ENCODE measurements around the gene CPLX4. TPM values are rescaled to one million over a fixed set of nuclear protein-coding genes. Genes with fewer than 3 reads are reported as not detected.
"Not testable (repeated sequence)": the region's sequence is repeated elsewhere in the genome, so short reads cannot be mapped to it uniquely, and the experiment has no call there.

CPLX4 gene
- total RNA-seq, 1 donor from 2014 or later, result not detected

DNA sequence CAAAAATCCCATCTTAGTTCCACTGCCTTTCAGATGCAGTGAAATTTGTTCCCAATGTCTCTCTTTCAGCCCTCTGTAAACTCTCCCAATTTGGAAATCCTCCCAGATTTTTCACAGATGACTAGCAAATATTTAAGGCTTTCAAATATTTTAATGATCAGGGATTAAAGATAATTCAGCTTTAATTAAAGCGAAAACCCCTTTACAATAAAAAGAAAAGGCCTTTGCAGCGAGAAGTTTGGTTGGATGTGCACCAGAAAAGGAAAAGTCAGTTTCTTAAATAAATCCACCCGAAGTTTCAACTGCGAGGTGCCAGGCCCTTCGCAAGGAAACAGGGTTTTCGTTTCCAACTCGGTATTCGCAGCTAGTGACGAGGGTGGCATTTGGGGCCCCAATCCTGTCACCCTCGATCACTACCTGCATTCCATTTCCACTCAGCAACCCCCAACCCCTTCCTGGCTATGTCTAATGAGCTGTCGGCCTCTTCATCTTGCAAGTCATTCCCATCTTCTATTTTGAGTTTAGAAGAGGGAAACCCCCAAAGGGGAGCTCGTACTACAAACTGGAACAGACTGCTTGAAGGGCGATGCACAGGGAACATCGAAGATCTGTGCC is 46.7 kb downstream of the CPLX4 start:
- intact Hi-C loops (cut with micrococcal nuclease), result loop anchor here (2.0 kb wide), 1 partner anchor 87 kb away; the partner anchor contains the start of gene LMAN1

DNA sequence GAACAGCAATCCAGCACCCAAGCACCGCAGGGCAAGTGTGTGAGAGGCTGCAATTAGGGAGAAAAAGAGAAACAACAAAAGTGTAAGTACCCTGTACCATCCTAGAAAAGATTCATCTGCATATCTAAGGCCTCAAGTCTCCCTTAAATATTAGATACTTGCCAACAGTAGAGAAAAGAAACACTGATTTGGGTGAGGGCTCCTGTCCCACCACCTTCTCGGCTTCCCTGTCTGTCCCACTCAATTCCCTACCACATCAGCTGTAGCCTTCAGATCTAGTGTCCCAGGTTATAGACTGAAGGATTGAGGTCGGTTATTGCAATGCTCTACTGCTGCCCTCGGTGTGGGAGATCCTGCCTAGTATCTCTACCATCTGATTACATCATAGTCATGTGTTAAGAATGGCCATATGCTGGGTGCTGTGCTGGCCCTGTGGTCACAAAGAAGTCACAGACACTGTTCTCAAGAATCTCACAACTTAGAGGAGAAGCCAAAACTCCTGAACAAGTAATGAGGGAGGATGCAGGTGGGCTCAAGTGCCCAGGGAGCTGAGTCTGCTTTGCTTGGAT is 47.7 kb downstream of the CPLX4 start:
- intact Hi-C loops (cut with micrococcal nuclease), result loop anchor here (2.0 kb wide), 1 partner anchor 88 kb away; the partner anchor contains the start of gene LMAN1

DNA sequence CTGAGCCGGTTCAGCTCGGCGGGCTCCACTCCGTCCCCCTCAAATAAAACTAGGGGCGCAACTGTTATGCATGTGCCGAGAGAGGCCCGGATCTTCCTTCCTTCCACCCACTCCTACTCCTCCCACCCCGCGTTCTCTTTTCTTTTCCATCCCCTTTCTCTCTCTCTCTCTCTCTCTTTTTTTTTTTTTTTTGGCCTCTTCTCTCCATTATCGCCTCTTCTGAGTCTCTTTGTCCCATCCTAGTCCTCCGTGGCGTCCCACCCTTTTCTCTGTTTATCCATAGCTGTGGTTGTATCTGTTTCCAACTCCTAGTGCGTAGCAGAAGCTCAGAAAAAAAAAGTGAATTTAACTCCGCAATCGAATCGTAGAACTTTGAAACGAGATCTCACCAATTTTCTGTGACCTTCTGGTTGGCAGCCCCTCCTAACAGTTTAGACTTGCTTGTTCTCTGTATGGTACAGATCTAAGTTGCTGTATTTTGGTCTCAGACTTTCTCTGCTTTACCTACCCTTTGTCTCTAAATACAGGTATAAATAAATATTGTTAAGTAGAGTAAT is 48.8 kb downstream of the CPLX4 start:
- intact Hi-C loops (cut with micrococcal nuclease), result loop anchor here (2.0 to 5.0 kb wide), 5 partner anchors 47 to 1832 kb away; partner anchors contain the start of genes GRP, LMAN1, ONECUT2 and SEC11C

DNA sequence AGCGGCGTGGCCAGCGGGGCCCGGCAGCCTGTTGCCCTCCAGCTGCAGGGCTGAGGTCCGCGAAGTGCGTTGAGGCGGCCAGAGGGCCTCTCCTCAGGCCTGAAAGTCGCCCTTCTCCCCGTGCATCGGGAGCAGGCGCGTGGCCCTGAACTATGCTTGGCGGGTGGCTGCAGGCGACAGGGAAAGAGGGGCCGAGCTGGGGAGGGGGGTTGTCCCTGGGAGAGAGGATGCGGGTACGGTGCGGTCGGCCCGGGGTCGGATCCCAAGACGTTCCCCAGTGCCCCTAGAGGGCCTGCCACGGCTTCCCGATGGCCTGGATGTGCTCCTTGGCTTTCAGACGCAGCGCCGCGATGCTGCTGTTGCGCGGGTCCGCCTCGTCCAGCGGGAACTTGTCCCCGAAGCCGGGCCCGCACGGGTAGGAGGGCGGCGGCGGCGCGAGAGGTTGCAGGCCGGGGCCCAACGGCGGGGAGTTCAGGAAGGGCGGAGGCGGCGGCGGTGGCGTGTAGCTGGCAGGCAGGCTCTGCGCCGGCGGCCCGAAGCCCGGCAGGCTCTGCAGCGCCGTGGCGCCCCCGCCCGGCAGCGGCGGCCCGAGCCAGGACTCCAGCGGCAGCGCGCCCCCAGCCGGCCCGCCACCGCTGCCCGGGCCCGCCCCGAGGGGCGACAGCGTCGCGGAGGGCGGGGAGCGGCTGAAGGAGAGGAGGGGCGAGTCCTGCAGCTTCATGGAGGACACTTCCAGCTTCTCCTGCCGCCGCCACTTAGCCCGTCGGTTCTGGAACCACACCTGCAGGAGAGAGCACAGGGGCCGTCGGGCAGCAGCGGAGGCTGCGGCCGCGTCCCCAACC is 49.5 kb downstream of the CPLX4 start:
- intact Hi-C loops (cut with micrococcal nuclease), result loop anchor here (2.0 to 5.0 kb wide), 4 partner anchors 47 to 1832 kb away; partner anchors contain the start of genes GRP, ONECUT2 and SEC11C

DNA sequence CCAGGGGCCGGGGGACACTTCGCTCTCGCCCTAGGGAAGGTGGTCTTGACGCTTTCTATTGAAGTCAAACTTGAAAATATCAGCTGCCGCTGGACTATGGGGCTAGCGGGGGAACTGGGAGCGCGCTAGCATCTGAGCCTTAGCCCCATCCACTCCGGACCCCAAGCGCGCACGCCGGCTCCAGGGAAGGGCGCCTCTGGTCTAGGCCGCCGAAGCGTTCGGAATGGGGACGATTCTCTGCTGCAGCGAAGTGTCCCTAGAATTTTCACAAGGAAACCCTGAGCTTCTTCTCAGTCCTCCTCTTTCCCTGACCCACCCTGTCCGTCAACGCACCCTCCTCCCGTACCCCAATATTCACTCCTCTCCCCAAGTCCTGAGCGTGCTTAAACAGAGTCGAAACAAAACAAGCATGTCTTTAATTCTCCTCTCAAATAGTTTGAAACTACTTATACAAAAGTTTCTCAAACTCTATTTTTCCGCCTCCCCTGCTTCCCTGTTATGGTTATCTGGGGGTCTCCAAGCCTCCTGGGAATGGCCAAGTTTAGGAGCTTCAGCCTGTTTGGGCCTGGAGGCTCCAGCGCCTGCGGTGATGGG is 50.2 kb downstream of the CPLX4 start:
- intact Hi-C loops (cut with micrococcal nuclease), result loop anchor here (2.0 to 5.0 kb wide), 4 partner anchors 46 to 1831 kb away; partner anchors contain the start of genes GRP, ONECUT2 and SEC11C

DNA sequence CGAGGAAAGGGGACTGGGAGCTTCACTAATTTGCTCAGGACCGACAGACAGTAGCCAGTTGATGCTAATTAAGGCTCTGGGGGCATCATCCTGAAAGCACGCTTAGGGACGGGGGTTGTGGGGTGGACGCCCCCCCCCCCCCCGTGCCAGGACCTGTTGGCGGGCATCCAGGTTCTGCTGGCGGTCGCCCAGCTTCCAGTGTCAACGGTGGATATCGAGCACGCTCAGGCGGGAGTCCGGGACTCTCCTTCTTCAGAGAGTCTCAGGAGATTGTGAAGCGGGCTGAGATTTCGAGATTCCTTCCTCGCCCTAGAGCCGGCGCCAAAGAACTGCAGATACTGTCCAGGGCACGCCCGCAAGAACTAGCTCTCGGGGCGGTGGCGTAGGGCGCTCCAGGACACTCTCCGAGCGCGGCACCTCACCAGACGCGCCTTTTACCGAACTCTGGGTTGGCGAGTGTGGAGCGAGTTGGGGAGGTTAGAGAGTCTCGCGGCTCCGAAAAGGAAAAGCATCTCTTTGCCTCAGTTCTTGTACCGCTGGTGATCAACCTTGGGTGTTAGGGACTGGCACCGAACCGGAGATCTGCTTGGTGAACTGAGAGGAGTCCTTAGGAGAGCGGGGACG is 50.8 kb downstream of the CPLX4 start:
- intact Hi-C loops (cut with micrococcal nuclease), result loop anchor here (2.0 to 5.0 kb wide), 4 partner anchors 45 to 1830 kb away; partner anchors contain the start of genes GRP, ONECUT2 and SEC11C

DNA sequence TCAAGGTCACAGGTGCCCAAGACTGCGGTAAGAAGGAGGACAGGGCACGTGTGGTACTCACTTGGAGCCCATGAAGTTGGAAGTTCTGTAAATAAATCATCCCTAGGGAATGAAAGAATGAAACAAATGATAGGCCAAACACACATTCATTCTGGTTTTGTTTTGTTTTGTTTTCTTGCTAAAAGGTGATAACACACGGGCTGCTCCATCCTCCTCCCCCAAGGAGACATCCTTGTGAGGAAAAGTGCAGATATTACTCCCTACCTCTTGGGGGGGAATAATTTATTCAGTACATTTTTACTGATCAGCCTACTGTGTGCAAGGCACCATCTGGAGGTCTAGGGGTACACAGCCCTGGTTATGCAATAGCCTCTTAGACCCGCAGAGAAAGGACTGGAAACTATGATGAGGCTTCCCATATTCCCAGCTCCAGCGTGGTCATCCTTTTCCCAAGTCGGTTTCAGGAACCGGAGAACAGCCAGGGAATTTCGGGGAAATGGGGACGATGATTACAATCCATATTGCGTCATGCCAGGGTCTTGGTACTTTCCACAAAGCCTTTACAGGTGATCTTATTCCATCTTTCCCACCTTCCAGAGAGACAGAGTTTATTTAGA is 51.5 kb downstream of the CPLX4 start:
- intact Hi-C loops (cut with micrococcal nuclease), result loop anchor here (5.0 kb wide), 3 partner anchors 45 to 1830 kb away; partner anchors contain the start of genes GRP, ONECUT2 and SEC11C

DNA sequence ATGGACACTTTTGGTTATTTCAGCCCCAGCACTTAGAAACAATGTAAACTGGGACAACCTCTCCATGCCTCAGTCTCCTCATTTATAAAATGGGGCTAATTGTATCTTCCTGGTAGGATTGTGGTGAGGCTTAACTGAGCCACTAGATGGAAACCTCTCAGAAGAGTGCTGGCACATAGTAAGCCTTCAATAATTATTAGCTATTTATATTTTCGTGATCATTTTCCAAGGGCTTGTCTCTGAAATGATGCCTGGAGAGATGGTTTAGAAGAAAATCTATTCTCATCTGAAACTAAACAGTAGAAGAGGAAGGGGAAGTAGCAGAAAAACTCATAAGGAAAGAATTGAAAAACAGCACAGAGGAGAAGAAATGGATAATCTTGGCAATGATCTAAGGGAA is 52.0 kb downstream of the CPLX4 start:
- intact Hi-C loops (cut with micrococcal nuclease), result loop anchor here (5.0 kb wide), 3 partner anchors 44 to 1829 kb away; partner anchors contain the start of genes GRP, ONECUT2 and SEC11C

DNA sequence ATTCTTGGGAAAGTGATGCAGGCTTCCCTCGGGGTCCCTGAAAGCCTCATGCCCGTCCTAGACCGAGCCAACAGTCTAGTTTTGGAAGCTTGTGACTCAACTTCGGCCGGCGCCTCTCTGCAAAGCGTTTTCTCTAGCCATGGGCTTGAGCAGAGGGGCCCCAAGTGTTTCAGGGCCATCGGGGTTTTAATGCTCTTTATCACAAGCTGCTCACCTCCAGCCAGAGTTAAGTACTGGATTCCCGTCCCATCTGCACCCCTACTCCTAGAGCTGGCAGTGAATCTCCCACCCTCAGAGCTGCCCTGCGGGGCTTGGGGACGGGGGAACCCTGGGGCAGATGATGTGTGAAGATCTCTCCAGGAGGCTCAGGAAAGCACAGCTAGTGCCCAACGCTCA is 52.5 kb downstream of the CPLX4 start:
- intact Hi-C loops (cut with micrococcal nuclease), result loop anchor here (5.0 kb wide), 3 partner anchors 44 to 1829 kb away; partner anchors contain the start of genes GRP, ONECUT2 and SEC11C

DNA sequence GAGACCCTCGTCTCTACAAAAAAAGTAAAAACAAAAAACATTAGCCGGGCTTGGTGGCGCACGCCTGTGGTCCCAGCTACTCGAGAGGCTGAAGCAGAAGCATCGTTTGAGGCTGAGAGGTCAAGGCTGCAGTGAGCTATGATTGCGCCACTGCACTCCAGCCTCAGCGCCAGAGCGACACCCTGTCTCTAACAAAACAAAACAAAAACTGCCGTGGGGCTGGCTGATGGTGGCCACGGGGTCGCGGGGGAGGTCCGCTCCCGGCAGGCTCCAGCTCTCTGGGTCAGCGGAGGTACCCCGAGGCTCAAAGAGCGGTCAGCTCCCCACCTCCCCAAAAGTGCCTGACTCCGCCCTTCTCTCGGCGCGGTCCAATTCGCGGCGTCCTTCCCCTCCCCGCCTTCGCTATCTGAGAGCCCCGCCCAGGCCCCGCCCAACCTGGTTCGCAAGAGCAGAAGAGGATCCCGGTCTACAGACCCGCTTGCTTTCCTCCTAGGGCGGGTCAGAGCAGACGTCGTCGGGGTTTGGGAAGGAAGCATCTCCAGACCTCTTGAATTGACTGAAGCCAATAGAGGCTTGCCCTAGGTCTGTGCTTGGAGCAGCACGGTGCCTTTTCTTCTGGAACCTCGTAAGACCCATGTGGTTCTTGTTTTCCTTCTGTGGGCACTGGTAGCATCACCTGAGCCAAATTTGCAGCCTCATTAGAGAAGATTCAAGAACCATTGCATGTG is 53.0 kb downstream of the CPLX4 start:
- intact Hi-C loops (cut with micrococcal nuclease), result loop anchor here (5.0 kb wide), 3 partner anchors 43 to 1828 kb away; partner anchors contain the start of genes GRP, ONECUT2 and SEC11C

DNA sequence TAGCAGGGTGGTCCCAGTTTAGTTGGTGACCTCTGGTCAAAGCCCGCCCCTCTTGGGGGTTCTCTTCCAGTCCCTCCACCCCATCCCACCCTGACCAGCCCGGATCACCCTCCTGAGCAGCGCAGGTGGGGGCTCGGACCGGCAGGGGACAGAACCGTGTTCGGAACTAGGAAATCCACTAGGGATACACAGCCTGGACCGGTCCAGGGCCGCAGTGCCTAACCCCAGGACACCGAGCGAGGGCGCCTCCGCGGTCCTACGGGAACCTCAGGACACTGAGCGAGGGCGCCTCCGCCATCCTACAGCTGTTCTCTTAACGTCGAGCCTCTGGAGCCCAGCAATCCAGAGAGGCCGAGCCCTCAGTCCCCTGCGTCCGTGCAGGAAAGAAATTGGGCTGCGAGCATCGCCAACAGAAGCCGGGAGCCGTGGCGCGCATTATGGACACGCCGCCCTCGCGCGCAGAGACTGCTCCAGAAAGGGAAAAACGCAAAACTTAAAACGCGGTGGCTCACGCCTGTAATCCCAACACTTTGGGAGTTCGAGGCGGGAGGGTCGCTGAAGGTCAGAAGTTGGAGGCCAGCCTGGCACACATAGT is 53.7 kb downstream of the CPLX4 start:
- intact Hi-C loops (cut with micrococcal nuclease), result loop anchor here (5.0 kb wide), 3 partner anchors 42 to 1827 kb away; partner anchors contain the start of genes GRP, ONECUT2 and SEC11C

DNA sequence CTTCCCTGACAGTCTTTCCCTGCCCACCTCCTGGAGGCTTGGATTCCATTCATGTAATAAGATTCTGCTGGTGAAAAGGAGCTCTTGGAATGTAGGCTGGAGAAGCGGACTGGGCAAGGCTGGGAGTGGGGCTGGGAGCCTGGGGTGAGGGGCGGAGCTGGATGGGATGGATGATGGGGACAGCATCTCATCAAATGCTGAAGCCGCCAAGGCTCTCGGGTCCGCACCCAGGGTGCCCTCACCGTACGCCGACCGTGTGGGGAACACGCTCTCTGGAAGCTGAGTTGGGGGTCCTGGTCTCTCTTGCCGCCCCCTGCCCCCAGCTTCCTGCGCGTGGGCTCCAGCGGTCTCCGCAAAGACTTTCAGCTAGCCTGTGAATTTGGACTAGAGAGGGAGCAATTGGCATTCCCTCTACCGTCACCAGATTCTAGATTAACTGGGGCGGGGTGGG is 54.3 kb downstream of the CPLX4 start:
- intact Hi-C loops (cut with micrococcal nuclease), result no loop called here

DNA sequence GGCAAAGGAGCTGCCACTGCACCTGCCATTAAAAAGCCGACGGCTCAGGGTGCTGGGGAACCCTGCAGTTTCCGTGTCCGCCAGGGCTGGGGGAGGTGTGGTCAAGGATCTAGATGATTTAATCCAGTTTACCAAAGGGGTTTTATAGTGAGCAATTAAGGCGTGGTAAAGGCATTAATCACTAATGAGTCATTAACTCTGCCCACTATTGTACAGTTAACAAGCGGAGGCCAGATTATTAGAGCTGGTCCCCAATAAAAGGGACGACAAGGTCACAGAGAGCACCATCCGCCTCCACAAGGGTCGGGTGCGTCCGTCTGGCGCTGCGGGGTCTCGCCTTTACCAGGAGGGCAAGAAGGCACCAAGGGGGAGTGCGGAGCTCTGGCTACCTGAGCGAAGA is 54.8 kb downstream of the CPLX4 start:
- intact Hi-C loops (cut with micrococcal nuclease), result no loop called here

DNA sequence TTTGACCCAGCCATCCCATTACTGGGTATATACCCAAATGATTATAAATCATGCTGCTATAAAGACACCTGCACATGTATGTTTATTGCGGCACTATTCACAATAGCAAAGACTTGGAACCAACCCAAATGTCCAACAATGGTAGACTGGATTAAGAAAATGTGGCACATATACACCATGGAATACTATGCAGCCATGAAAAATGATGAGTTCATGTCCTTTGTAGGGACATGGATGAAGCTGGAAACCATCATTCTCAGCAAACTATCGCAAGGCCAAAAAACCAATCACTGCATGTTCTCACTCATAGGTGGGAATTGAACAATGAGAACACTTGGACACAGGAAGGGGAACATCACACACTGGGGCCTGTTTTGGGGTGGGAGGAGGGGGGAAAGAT is 56.2 kb downstream of the CPLX4 start:
- intact Hi-C loops (cut with micrococcal nuclease), result not testable (repeated sequence)

DNA sequence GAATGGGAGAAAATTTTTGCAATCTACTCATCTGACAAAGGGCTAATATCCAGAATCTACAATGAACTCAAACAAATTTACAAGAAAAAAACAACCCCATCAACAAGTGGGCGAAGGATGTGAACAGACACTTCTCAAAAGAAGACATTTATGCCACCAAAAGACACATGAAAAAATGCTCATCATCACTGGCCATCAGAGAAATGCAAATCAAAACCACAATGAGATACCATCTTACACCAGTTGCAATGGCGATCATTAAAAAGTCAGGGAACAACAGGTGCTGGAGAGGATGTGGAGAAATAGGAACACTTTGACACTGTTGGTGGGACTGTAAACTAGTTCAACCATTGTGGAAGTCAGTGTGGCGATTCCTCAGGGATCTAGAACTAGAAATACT is 56.6 kb downstream of the CPLX4 start:
- intact Hi-C loops (cut with micrococcal nuclease), result not testable (repeated sequence)

DNA sequence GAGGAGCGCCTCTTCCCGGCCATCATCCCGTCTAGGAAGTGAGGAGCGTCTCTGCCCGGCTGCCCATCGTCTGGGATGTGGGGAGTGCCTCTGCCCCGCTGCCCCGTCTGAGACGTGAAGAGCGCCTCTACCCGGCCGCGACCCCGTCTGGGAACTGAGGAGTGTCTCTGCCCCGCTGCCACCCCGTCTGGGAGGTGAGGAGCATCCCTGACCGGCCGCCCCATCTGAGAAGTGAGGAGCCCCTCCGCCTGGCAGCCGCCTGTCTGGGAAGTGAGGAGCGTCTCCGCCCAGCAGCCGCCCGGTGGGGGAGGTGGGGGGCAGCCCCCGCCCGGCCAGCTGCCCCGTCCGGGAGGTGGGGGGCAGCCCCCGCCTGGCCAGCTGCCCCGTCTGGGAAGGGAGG is 63.0 kb downstream of the CPLX4 start:
- intact Hi-C loops (cut with micrococcal nuclease), result not testable (repeated sequence)

DNA sequence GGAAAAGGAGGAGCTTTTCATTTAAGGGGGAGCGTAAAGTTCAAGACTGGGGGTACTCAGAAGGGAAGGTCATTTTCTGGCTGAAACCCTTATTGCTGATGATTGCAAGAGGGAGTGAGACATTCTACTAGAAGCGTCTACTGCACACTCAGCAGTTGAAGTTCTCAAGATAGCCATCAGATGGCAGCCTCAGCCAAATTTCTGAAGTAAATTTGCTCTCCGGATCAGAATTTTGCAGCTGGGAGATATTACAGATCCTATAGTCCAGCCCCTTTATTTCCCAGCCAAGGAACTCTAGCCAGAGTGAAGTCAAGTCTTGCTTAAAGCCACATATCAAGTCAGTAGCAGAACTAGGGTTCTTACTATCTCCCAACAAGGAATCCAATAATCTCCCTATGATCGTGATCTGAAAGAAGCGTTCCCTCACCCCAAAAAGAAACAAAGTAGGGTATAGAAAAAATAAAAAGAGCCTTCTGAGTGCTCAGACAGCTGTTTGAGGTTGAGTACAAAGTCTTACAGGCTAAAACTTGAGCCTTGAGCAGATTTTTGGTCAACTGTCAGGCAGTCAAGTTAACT is 69.2 kb downstream of the CPLX4 start:
- intact Hi-C loops (cut with micrococcal nuclease), result loop anchor here (2.0 kb wide), 1 partner anchor 154 kb away; no protein-coding TSS in a partner anchor

DNA sequence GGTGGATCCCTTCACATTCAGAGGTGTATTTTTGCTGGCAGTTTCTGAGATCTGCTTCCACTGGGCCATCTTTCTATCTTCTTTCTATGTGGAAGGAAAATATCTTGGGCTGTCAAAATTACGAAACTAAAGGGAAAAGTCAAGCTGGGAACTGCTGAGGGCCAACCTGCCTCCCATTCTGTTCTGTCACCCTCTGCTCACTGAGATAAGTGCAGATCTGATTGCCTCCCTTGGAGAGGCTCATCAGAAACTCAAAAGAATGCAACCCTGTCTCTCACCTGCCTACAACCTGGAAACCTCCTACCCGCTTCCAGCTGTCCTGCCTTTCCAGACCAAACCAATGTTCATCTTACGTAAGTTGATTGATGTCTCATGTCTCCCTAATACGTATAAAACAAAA is 71.7 kb downstream of the CPLX4 start:
- intact Hi-C loops (cut with micrococcal nuclease), result no loop called here
